Psoas muscle (tissue), 8 donors: ENCODE data around the gene GALNT5. TPM values are rescaled to one million over a fixed set of nuclear protein-coding genes. Genes with fewer than 3 reads are reported as not detected.
"Not testable (repeated sequence)": the region's sequence is repeated elsewhere in the genome, so short reads cannot be mapped to it uniquely, and the experiment has no call there.

ENCODE experiments used
- ATAC-seq, 4 donors: fragments of 200-7000 bp; cut with Tn5 transposase; one replicate each; pipeline ENCODE4 v1.9.1; 2020; ENCODE audit warnings: moderate library complexity in 3 of 4, mild to moderate bottlenecking in 2 of 4
- DNase-seq, 2 donors: peaks; one replicate each; pipeline ENCODE4 v3.0.0-alpha.2; 2020
- H3K27ac ChIP-seq: fragments of 200-600 bp; one replicate; pipeline ENCODE4 v1.8.0; 2022
- H3K27me3 ChIP-seq, 3 donors: fragments of 200-600 bp in 1 of 3; one replicate each; pipeline versions ENCODE4 v1.6.1 to v1.8.0; 2013 to 2022; ENCODE audit warnings: low read length in 2 of 3, mild to moderate bottlenecking in 2 of 3, moderate library complexity in 1 of 3; ENCODE audit not compliant: insufficient read depth in 3 of 3
- H3K36me3 ChIP-seq, 2 donors: fragments of 200-600 bp in 1 of 2; one replicate each; pipeline versions ENCODE4 v1.6.1 to v1.8.0; 2013 to 2022; ENCODE audit warnings: low read depth in 1 of 2, mild to moderate bottlenecking in 1 of 2, moderate library complexity in 1 of 2; ENCODE audit not compliant: insufficient read depth in 1 of 2
- H3K4me1 ChIP-seq: fragments of 200-600 bp; one replicate; pipeline ENCODE4 v1.8.0; 2022
- H3K4me3 ChIP-seq: fragments of 200-600 bp; one replicate; pipeline ENCODE4 v1.8.0; 2022; ENCODE audit warnings: mild to moderate bottlenecking
- H3K9me3 ChIP-seq: fragments of 200-600 bp; one replicate; pipeline ENCODE4 v1.8.0; 2022
- WGBS, 3 donors: extraction: QIAGEN DNeasy Blood & Tissue Kit; methylation state at CpG; one replicate each; pipeline versions ENCODE4 v1.1.6 to v1.1.7; 2013; 5-methylcytosine and 5-hydroxymethylcytosine counted together
- intact Hi-C, 2 donors: fragments of 100-400 bp; cut with DNase I; formaldehyde crosslinking; loops; one replicate each; pipeline versions ENCODE4 v1.11.0 to v1.14.2; 2022
- polyA plus RNA-seq, 3 donors: library from polyadenylated mRNA; stranded (reverse); fragments of 200-250 nt; gene quantifications; one replicate each; pipeline ENCODE4 v1.2.3, GENCODE V29; 2013
- total RNA-seq, 4 donors: library from RNA; stranded (reverse); fragmentation: NEBNext Ultra II Directional in 2 of 4; extraction: Animal tissue kit (Norgen Biotek cat#: 25700) in 2 of 4; gene quantifications; one replicate each; pipeline versions ENCODE4 v1.2.1 to v1.2.4, GENCODE V29; 2021 to 2023
- TF ChIP-seq, protein P1 (sequence below): fragments of 200-600 bp; IDR thresholded peaks from one replicate; pipeline ENCODE4 v1.8.0; 2022; ENCODE audit warnings: antibody characterized with exemption
- donor health status: healthy with polysubstance abuse.
- donor health status: DM: no; HTN: no; CAD: no; lungs with moderate emphysema.
- donor health status: Bipolar disorder and iron deficiency.
- donor health status: healthy.
- donor health status: DM: yes; HTN: yes; CAD: no.
- donor health status: DM: no; HTN: no; CAD: no.
- donor health status: DM: no; HTN: no; CAD: no.
- donor health status: DM: yes; HTN: yes; CAD: no.

Gene GALNT5
- total and polyA plus RNA-seq, 7 donors = under 0.01 to 0.06 TPM; not detected in 5

DNA sequence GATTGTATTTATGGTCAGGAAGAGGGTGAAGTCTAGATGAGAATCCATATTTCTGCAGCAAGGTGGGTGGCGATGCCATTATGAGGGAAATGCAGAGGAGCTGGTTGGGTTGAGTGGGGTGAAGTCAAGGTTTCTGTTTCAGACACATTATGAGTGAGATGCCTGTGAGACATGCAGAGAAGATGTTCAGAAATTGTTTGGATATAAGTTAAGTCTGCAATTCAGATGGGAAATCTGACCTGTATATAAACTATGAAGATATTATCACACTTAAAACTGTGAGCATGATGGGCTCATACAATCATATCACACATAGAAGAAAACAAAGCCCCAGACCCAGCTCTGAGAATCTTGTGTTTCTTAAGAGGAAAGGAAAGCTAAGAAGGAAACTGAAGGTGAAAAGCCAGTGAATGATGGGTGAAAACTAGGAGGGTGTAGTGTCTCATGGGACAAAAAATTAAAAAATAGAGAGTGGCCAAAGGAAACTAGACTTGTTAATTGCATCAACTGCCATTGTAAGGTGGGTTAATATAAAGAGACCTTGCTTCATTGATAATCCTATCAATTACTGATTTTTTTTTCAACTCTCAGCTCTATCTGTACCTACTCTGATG lies 14.2 kb downstream of the GALNT5 start:
- Histone ChIP-seq H3K27me3 (peaks cover 0 to 4% (median 0%) of the 10 kb centered on the region in 3 donors), H3K36me3 (no peaks in the 10 kb centered on the region), H3K4me3 (no peak overlapping the region), H3K9me3 (no peaks in the 10 kb centered on the region), H3K27ac (no peak overlapping the region), H3K4me1 (no peaks in the 10 kb centered on the region)
- DNase-seq (no peak), ATAC-seq (no peak)
- intact Hi-C loops = no loop called here
- WGBS, 3 donors = 93 to 97% (median 96%) methylated on average over 1 of the region's 1 CpG
- TF ChIP-seq, protein P1, sequence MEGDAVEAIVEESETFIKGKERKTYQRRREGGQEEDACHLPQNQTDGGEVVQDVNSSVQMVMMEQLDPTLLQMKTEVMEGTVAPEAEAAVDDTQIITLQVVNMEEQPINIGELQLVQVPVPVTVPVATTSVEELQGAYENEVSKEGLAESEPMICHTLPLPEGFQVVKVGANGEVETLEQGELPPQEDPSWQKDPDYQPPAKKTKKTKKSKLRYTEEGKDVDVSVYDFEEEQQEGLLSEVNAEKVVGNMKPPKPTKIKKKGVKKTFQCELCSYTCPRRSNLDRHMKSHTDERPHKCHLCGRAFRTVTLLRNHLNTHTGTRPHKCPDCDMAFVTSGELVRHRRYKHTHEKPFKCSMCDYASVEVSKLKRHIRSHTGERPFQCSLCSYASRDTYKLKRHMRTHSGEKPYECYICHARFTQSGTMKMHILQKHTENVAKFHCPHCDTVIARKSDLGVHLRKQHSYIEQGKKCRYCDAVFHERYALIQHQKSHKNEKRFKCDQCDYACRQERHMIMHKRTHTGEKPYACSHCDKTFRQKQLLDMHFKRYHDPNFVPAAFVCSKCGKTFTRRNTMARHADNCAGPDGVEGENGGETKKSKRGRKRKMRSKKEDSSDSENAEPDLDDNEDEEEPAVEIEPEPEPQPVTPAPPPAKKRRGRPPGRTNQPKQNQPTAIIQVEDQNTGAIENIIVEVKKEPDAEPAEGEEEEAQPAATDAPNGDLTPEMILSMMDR = no peak

DNA sequence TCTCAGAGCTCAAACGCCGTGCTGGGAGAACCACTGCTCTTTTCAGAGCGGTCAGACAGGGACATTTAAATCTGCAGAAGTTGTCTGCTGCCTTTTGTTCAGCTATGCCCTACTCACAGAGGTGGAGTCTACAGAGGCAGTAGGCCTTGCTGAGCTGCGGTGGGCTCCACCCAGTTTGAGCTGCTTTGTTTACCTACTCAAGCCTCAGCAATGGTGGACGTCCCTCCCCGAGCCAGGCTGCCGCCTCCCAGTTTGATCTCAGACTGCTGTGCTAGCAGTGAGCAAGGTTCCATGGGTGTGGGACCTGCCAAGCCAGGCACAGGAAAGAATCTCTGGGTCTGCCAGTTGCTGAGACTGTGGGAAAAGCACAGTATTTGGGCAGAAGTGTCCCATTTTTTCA lies 21.8 kb downstream of the GALNT5 start:
- H3K9me3 ChIP-seq, H3K36me3 ChIP-seq, H3K27ac ChIP-seq, ATAC-seq, intact Hi-C loops, H3K4me3 ChIP-seq, DNase-seq, H3K4me1 ChIP-seq, H3K27me3 ChIP-seq: not testable (repeated sequence)
- 83 to 84% (median 83%) methylated on average over 7 of the region's 7 CpGs for WGBS, 3 donors

GRCh38 chr2:157281316-157281715 lies 23.8 kb downstream of the GALNT5 start:
- Histone ChIP-seq H3K4me3 (no peak overlapping the region), H3K36me3 (no peaks in the 10 kb centered on the region), H3K27ac (no peak overlapping the region), H3K4me1 (no peaks in the 10 kb centered on the region), H3K9me3 (no peaks in the 10 kb centered on the region), H3K27me3 (peaks cover 0 to 9% (median 0%) of the 10 kb centered on the region in 3 donors)
- WGBS, 3 donors = 91 to 93% (median 92%) methylated on average over 6 of the region's 6 CpGs
- DNase-seq (no peak), ATAC-seq (no peak)
- TF ChIP-seq, protein P1 = no peak
- intact Hi-C loops = no loop called here

DNA sequence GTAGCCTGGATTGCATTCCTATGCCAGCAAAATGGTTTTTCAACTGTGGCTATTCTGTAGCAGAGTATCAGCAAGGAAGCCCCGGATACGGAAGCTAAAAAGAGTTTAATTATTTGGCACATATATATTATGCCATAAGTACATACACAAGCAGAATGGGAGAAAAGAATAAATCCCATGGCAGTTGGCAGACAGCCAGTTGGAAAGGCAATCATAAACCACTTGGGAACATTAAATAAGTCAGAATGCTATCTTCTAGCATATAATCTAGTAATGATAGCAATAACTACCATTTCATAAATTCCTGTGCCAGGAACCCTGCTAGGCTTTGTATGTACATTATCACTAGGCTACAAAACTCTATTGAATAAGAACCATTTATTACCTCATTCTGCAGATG lies 26.0 kb downstream of the GALNT5 start:
- 46 to 69% (median 49%) methylated on average over 2 of the region's 2 CpGs for WGBS, 3 donors
- Histone ChIP-seq H3K27ac (no peak overlapping the region), H3K27me3 (peaks cover 0 to 9% (median 0%) of the 10 kb centered on the region in 3 donors), H3K4me1 (no peaks in the 10 kb centered on the region), H3K36me3 (no peaks in the 10 kb centered on the region), H3K9me3 (no peaks in the 10 kb centered on the region), H3K4me3 (no peak overlapping the region)
- DNase-seq = no peak
- TF ChIP-seq, protein P1 = no peak
- intact Hi-C loops = no loop called here
- no peak for ATAC-seq

GRCh38 chr2:157287160-157287559 lies 29.7 kb downstream of the GALNT5 start:
- Histone ChIP-seq H3K27me3 (peaks cover 0 to 5% (median 0%) of the 10 kb centered on the region in 3 donors), H3K27ac (no peak overlapping the region), H3K4me3 (no peak overlapping the region), H3K9me3 (no peaks in the 10 kb centered on the region), H3K4me1 (no peaks in the 10 kb centered on the region), H3K36me3 (no peaks in the 10 kb centered on the region)
- ATAC-seq (no peak), DNase-seq (no peak)
- TF ChIP-seq, protein P1 = no peak
- WGBS, 3 donors = 90 to 100% (median 96%) methylated on average over 1 of the region's 1 CpG
- intact Hi-C loops = no loop called here
